Smooth muscle cell (in vitro differentiated cells): ENCODE results near the gene RPLP2. TPM values are rescaled to one million over a fixed set of nuclear protein-coding genes. Genes with fewer than 3 reads are reported as not detected.

ENCODE experiments used
- DNase-seq: peaks from one replicate; lab custom pipeline; 2025; ENCODE audit not compliant: unreplicated experiment; lab: John Stamatoyannopoulos, UW
- H2AFZ ChIP-seq: fragments of 200-600 bp; sonication (generic); 2 replicates; pipeline ENCODE4 v1.6.0; 2016; ENCODE audit warnings: antibody characterized with exemption, low read depth, mild to moderate bottlenecking
- H3F3A ChIP-seq: fragments of 200-600 bp; sonication (generic); 2 replicates; pipeline ENCODE4 v1.6.0; 2017; ENCODE audit warnings: antibody characterized with exemption, low read depth
- H3K27ac ChIP-seq: fragments of 200-600 bp; sonication (generic); 2 replicates; pipeline ENCODE4 v1.5.1; 2016; ENCODE audit warnings: low read depth, mild to moderate bottlenecking
- H3K27me3 ChIP-seq: fragments of 200-600 bp; sonication (generic); 2 replicates; pipeline ENCODE4 v1.6.1; 2016; ENCODE audit warnings: low read depth, mild to moderate bottlenecking
- H3K36me3 ChIP-seq: fragments of 200-600 bp; sonication (generic); 2 replicates; pipeline ENCODE4 v1.5.1; 2016; ENCODE audit warnings: low read depth
- H3K4me1 ChIP-seq: fragments of 200-600 bp; sonication (generic); 2 replicates; pipeline ENCODE4 v1.5.1; 2016; ENCODE audit warnings: low read depth
- H3K4me2 ChIP-seq: fragments of 200-600 bp; sonication (generic); 2 replicates; pipeline ENCODE4 v1.6.0; 2016; ENCODE audit warnings: mild to moderate bottlenecking
- H3K4me3 ChIP-seq: fragments of 200-600 bp; sonication (generic); 2 replicates; pipeline ENCODE4 v1.5.1; 2016; ENCODE audit warnings: mild to moderate bottlenecking
- H3K79me2 ChIP-seq: fragments of 200-600 bp; sonication (generic); 2 replicates; pipeline ENCODE4 v1.6.0; 2016; ENCODE audit warnings: low read depth, mild to moderate bottlenecking
- H3K9ac ChIP-seq: fragments of 200-600 bp; sonication (generic); 2 replicates; pipeline ENCODE4 v1.6.0; 2016; ENCODE audit warnings: low read depth
- H3K9me3 ChIP-seq: fragments of 200-600 bp; sonication (generic); replicated peaks from 2 replicates; pipeline ENCODE4 v1.5.1; 2016; ENCODE audit warnings: low read depth
- H4K20me1 ChIP-seq: fragments of 200-600 bp; sonication (generic); 2 replicates; pipeline ENCODE4 v1.6.0; 2016; ENCODE audit warnings: low read depth
- CTCF ChIP-seq: fragments of 200-600 bp; sonication (generic); IDR thresholded peaks from 2 replicates; pipeline ENCODE4 v1.5.1; 2017; ENCODE audit warnings: borderline replicate concordance, mild to moderate bottlenecking, antibody characterized with exemption; ENCODE audit not compliant: insufficient read depth, poor library complexity, severe bottlenecking
- WGBS: methylation state at CpG from one replicate; pipeline ENCODE4 v1.1.7; 2016; ENCODE audit warnings: low lambda C conversion rate; 5-methylcytosine and 5-hydroxymethylcytosine counted together
- polyA plus RNA-seq: library from polyadenylated mRNA; unstranded; fragments of >200 nt; fragmentation: Nextera tagmentation; extraction: Ambion mirVana; gene quantifications from 2 replicates; pipeline ENCODE4 v1.2.1, GENCODE V29; 2016
- total RNA-seq: library from RNA; depleted of rRNA; stranded (reverse); fragments of >200 nt; gene quantifications from 2 replicates; pipeline ENCODE4 v1.2.3, GENCODE V29; 2014

Gene RPLP2
- total and polyA plus RNA-seq, 2 experiments from 2014 or later, result 472 to 622 TPM

- no peak for DNase-seq
- Histone ChIP-seq H2AFZ (no peak overlapping the region), H3K4me1 (peaks cover 19% of the 10 kb centered on the region), H3K9me3 (no peaks in the 10 kb centered on the region), H3K27me3 (no peaks in the 10 kb centered on the region), H3F3A (peaks cover 23% of the 10 kb centered on the region), H3K79me2 (peaks cover 37% of the 10 kb centered on the region), H3K4me2 (no peak overlapping the region), H3K9ac (no peak overlapping the region), H3K27ac (no peak overlapping the region), H4K20me1 (peaks cover 77% of the 10 kb centered on the region), H3K36me3 (no peaks in the 10 kb centered on the region), H3K4me3 (no peak overlapping the region)
- TF ChIP-seq CTCF, result no peak
- 94% methylated on average over 5 of the region's 5 CpGs for WGBS
Observed at GRCh38 chr11:839280-839623, 29.5 kb downstream of the RPLP2 start.

- peaks cover 31% of the 10 kb centered on the region for H3K79me2 ChIP-seq
- no peaks in the 10 kb centered on the region for H3K27me3 ChIP-seq
- H2AFZ ChIP-seq, result no peak overlapping the region
- WGBS, result 95% methylated on average over 25 of the region's 25 CpGs
- no peak overlapping the region for H3K4me3 ChIP-seq
- H3K9me3 ChIP-seq, result no peaks in the 10 kb centered on the region
- H3K4me1 ChIP-seq, result peaks cover 25% of the 10 kb centered on the region
- TF ChIP-seq CTCF, result peak; percentile 13
- no peak for DNase-seq
- no peak overlapping the region for H3K27ac ChIP-seq
- peaks cover 74% of the 10 kb centered on the region for H4K20me1 ChIP-seq
- H3F3A ChIP-seq, result peaks cover 20% of the 10 kb centered on the region
- H3K36me3 ChIP-seq, result no peaks in the 10 kb centered on the region
- H3K9ac ChIP-seq, result no peak overlapping the region
- no peak overlapping the region for H3K4me2 ChIP-seq
Observed at GRCh38 chr11:839875-840617, 30.3 kb downstream of the RPLP2 start.

GRCh38 chr11:841981-842369 lies 32.2 kb downstream of the RPLP2 start:
- Histone ChIP-seq H3K4me2 (peak overlapping the region; percentile 96), H3K9me3 (no peaks in the 10 kb centered on the region), H3K27me3 (no peaks in the 10 kb centered on the region), H3K4me1 (peaks cover 26% of the 10 kb centered on the region), H3K79me2 (peaks cover 21% of the 10 kb centered on the region), H3K9ac (peak overlapping the region; percentile 100), H3K36me3 (no peaks in the 10 kb centered on the region), H2AFZ (no peak overlapping the region), H4K20me1 (peaks cover 75% of the 10 kb centered on the region), H3K27ac (peak overlapping the region; percentile 94), H3K4me3 (peak overlapping the region; percentile 96), H3F3A (peaks cover 20% of the 10 kb centered on the region)
- DNase-seq, result no peak
- TF ChIP-seq CTCF, result no peak
- WGBS, result under 1% methylated on average over 26 of the region's 27 CpGs
